Endothelial cell of umbilical vein (primary cell): ENCODE measurements around the gene ECI1.

Experiments
- CTCF ChIP-seq, 2 donors: IDR thresholded peaks; 1 replicate in 1 of 2; 2 replicates in 1 of 2; pipeline ENCODE4 v1.5.1; 2011; ENCODE audit warnings: low read length in 2 of 2, mild to moderate bottlenecking in 2 of 2, moderate library complexity in 2 of 2, control low read depth in 1 of 2, inconsistent platforms in 1 of 2, low read depth in 1 of 2; ENCODE audit not compliant: insufficient read depth in 1 of 2; ENCODE audit errors: extremely low read depth in 1 of 2
- MAX ChIP-seq: IDR thresholded peaks from 2 replicates; pipeline ENCODE4 v1.6.1; 2011; ENCODE audit not compliant: insufficient read depth, insufficient read length
- POLR2A ChIP-seq: IDR thresholded peaks from 2 replicates; pipeline ENCODE4 v1.6.1; 2012; ENCODE audit warnings: low read depth, mild to moderate bottlenecking, control low read depth, low read length

GRCh38 chr16:2223942-2224486 is 27.4 kb downstream of the ECI1 start:
- TF ChIP-seq POLR2A = no peak
- TF ChIP-seq MAX = no peak
- TF ChIP-seq CTCF (IDR thresholded peaks at IDR 0.05; ENCODE audit: extremely low read depth in 1 of 2, insufficient read depth in 1 of 2, low read depth in 1 of 2, low read length in 2 of 2) = no peak
